ENCODE results near the gene PEX14. TPM values are rescaled to one million over a fixed set of nuclear protein-coding genes. Genes with fewer than 3 reads are reported as not detected.

PEX14 gene
- total RNA-seq, 1 donor from 2014 or later, result 17.8 TPM

DNA sequence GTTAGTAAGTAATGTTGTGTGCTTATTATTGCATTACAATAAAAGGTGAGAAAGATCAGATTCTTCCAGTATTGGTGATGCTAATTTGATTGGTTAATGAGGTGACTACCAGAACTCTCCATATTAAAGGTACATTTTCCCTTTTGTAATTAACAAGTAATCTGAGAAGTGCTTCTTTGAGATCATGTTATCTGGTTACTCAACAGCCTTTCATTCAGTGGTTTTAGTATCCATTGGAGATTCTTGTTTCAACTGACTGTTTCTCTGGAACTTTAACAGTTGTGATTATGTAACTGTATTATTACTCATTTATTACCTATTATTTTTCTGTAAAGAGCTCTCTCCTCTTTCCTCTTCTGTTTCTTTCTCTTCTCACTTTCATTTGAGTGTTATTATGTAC, 86.7 kb downstream of the PEX14 start:
- Mint-ChIP-seq H3K4me1 (peaks cover 7% of the 10 kb centered on the region), H3K36me3 (ENCODE audit: low read depth) (peaks cover 12% of the 10 kb centered on the region), H3K9me3 (peaks cover 6% of the 10 kb centered on the region), H3K4me3 (no peak overlapping the region), H3K27me3 (no peaks in the 10 kb centered on the region), H3K27ac (no peak overlapping the region)
- ATAC-seq (ENCODE audit: low read depth) (no peak), DNase-seq (no peak)
- TF ChIP-seq, protein P1, sequence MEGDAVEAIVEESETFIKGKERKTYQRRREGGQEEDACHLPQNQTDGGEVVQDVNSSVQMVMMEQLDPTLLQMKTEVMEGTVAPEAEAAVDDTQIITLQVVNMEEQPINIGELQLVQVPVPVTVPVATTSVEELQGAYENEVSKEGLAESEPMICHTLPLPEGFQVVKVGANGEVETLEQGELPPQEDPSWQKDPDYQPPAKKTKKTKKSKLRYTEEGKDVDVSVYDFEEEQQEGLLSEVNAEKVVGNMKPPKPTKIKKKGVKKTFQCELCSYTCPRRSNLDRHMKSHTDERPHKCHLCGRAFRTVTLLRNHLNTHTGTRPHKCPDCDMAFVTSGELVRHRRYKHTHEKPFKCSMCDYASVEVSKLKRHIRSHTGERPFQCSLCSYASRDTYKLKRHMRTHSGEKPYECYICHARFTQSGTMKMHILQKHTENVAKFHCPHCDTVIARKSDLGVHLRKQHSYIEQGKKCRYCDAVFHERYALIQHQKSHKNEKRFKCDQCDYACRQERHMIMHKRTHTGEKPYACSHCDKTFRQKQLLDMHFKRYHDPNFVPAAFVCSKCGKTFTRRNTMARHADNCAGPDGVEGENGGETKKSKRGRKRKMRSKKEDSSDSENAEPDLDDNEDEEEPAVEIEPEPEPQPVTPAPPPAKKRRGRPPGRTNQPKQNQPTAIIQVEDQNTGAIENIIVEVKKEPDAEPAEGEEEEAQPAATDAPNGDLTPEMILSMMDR (IDR thresholded peaks at IDR 0.05), result no peak
- intact Hi-C loops (cut with micrococcal nuclease), result no loop called here
- CTCF ChIA-PET, result no interaction called here
- POLR2A ChIA-PET, result no interaction called here

DNA sequence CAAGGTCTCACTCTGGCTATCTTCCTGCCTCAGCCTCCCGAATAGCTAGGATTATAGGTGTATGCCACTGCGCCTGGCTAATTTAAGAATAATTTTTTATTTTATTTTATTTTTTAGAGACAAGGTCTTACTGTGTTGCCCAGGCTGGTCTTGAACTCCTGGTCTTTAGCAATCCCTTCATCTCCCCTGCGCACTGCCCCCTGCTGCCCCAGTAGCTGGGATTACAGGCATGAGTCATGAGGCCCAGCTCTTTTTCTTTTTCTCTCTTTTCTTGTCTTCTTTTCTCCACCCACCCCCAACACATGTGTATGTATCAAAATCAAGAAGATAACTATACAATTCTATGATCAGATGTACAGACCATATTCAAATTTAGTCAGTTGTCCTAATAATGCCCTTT, 87.2 kb downstream of the PEX14 start:
- TF ChIP-seq, protein P1 (IDR thresholded peaks at IDR 0.05), result no peak
- H3K9me3 Mint-ChIP-seq, result peaks cover 6% of the 10 kb centered on the region
- no peak for ATAC-seq (ENCODE audit: low read depth)
- ChIA-PET CTCF (interaction anchor here (0.7 kb wide), 1 partner anchor 56 kb away, joined by 3 read pairs; no protein-coding TSS in a partner anchor), POLR2A (no interaction called here)
- no peak for DNase-seq
- peaks cover 12% of the 10 kb centered on the region for H3K36me3 Mint-ChIP-seq (ENCODE audit: low read depth)
- no peak overlapping the region for H3K27ac Mint-ChIP-seq
- H3K27me3 Mint-ChIP-seq, result no peaks in the 10 kb centered on the region
- H3K4me1 Mint-ChIP-seq, result peaks cover 2% of the 10 kb centered on the region
- no peak overlapping the region for H3K4me3 Mint-ChIP-seq
- intact Hi-C loops (cut with micrococcal nuclease), result no loop called here

DNA sequence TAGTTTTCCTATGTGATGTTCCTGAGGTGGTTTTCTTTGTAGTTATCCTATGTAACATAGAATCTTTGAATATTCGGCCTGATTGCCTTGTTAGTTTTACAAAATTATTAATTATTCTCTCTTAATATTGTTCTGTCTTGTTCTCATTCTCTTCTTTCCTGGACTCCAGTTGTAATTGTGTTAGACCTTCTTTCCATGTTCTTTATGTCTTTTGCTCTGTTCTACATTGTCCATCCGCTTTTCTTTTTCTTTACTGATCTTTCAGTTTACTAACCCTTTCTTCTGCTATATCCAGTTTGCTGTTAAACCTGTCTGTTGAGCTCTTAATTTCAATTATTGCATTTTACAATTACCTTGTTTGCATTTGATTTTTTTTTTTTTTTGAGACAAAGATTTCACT, 89.3 kb downstream of the PEX14 start:
- no peak overlapping the region for H3K4me3 Mint-ChIP-seq
- ChIA-PET CTCF (no interaction called here), POLR2A (interaction anchor here (0.6 to 0.7 kb wide), 2 partner anchors 9 to 20 kb away, joined by 3 to 4 read pairs; no protein-coding TSS in a partner anchor)
- H3K27ac Mint-ChIP-seq, result no peak overlapping the region
- TF ChIP-seq, protein P1 (IDR thresholded peaks at IDR 0.05), result no peak
- intact Hi-C loops (cut with micrococcal nuclease), result no loop called here
- no peaks in the 10 kb centered on the region for H3K27me3 Mint-ChIP-seq
- ATAC-seq (ENCODE audit: low read depth), result no peak
- peaks cover 6% of the 10 kb centered on the region for H3K9me3 Mint-ChIP-seq
- DNase-seq, result no peak
- H3K4me1 Mint-ChIP-seq, result no peaks in the 10 kb centered on the region
- H3K36me3 Mint-ChIP-seq (ENCODE audit: low read depth), result peaks cover 16% of the 10 kb centered on the region

DNA sequence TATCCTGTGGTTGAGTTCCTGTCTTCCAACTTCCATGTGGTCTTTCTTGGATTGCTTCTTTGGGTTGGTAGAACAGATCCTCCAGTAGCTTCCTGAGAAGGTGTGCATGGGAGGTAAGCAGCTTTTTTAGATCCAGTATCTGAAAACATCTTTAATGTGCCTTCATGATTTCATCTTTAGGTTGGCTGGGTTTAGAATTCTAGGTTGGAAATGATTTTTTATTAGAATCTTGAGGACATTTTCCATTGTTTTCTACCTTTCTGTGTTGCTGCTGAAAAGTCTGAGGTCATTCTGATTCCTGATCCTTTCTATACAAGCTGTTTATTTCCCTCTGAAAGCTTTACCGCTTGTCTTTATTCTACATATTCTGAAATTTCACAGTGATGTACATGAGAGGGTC, 94.8 kb downstream of the PEX14 start:
- Mint-ChIP-seq H3K36me3 (ENCODE audit: low read depth) (peaks cover 11% of the 10 kb centered on the region), H3K27ac (no peak overlapping the region), H3K4me1 (no peaks in the 10 kb centered on the region), H3K4me3 (no peak overlapping the region), H3K27me3 (no peaks in the 10 kb centered on the region), H3K9me3 (peaks cover 5% of the 10 kb centered on the region)
- intact Hi-C loops (cut with micrococcal nuclease), result no loop called here
- TF ChIP-seq, protein P1 (IDR thresholded peaks at IDR 0.05), result no peak
- CTCF ChIA-PET, result no interaction called here
- POLR2A ChIA-PET, result no interaction called here
- ATAC-seq (ENCODE audit: low read depth) (no peak), DNase-seq (no peak)

DNA sequence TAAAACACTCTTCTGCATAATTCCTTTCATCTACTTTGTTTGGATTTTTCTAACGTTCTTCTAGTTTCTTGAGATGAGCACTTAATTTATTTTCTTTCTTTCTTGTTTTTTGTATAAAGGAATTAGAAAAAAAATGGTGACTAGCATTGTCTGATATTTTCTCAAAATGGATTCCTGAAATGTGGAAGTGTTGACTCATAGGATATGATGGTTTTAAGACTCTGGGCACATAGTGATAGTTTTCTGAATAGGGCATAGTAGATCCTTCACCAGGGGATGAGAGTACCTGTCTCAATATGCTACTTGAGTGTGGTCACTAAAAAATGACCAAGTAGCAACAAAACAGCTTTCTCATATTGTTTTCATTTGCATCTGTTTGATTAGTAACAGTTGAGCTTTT, 100.9 kb downstream of the PEX14 start:
- DNase-seq (no peak), ATAC-seq (ENCODE audit: low read depth) (no peak)
- Mint-ChIP-seq H3K9me3 (no peaks in the 10 kb centered on the region), H3K36me3 (ENCODE audit: low read depth) (peaks cover 18% of the 10 kb centered on the region), H3K4me1 (no peaks in the 10 kb centered on the region), H3K27me3 (no peaks in the 10 kb centered on the region), H3K4me3 (no peak overlapping the region), H3K27ac (no peak overlapping the region)
- ChIA-PET POLR2A (no interaction called here), CTCF (no interaction called here)
- intact Hi-C loops (cut with micrococcal nuclease), result no loop called here
- TF ChIP-seq, protein P1 (IDR thresholded peaks at IDR 0.05), result no peak
